ENCODE data around the gene ZNF200.
"Not testable (repeated sequence)": the region's sequence is repeated elsewhere in the genome, so short reads cannot be mapped to it uniquely, and the experiment has no call there.

The ZNF200 gene

DNA sequence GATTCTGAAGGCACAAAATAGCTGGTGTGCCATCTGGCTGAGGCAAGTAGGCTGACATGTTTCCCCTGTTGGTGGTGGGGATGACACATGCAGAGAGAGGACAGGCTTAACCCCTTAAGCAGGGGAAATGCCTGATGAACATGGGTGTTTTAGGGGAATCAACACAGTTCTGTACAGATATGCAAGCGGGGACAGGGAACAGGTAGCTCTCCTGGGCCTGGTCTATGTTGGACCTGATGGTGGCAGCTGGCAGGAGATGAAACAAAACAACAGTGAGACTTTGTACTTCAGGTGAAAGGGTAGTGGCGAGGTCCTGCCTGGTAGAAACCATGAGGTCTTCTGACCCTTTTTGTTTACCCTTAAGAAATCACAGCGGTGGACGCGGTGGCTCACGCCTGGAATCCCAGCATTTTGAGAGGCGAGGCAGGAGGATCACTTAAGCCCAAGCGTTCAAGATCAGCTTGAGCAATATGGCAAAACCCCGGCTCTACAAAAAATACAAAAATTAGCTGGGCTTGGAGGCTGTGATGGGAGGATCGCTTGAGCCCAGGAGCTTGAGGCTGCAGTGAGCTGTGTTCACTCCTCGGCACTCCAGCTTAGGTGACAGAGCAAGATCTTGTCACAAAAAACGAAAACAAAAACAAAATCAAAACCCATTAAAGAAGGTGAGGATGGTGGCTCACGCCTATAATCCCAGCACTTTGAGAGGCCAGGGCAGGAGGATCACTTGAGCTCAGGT, 36.5 kb downstream of the ZNF200 start:
- no peak for DNase-seq

GRCh38 chr16:3197694-3198333, 37.1 kb downstream of the ZNF200 start:
- DNase-seq, result not testable (repeated sequence)

- no peak for DNase-seq
Measured at GRCh38 chr16:3195975-3196374, 39.0 kb downstream of the ZNF200 start.

DNA sequence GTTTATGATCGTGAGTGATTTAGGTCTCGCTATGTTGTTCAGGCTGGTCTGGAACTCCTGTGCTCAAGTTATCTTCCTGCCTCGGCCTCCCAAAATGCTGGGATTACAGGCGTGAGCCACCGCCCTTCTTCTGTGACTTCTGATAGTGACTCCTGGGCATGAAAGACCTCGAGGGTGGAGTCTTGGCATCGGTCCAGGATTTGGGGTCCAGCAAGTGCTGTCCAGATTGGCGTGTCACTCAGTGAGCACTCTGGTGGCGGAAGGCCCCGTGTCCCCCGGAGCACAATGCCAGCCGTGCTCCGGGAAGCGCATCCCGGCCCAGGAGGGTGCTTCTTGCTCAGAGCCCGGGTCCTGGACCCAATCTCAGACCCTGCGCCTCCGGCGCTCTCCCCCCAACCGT, 40.2 kb downstream of the ZNF200 start:
- DNase-seq, result no peak

DNA sequence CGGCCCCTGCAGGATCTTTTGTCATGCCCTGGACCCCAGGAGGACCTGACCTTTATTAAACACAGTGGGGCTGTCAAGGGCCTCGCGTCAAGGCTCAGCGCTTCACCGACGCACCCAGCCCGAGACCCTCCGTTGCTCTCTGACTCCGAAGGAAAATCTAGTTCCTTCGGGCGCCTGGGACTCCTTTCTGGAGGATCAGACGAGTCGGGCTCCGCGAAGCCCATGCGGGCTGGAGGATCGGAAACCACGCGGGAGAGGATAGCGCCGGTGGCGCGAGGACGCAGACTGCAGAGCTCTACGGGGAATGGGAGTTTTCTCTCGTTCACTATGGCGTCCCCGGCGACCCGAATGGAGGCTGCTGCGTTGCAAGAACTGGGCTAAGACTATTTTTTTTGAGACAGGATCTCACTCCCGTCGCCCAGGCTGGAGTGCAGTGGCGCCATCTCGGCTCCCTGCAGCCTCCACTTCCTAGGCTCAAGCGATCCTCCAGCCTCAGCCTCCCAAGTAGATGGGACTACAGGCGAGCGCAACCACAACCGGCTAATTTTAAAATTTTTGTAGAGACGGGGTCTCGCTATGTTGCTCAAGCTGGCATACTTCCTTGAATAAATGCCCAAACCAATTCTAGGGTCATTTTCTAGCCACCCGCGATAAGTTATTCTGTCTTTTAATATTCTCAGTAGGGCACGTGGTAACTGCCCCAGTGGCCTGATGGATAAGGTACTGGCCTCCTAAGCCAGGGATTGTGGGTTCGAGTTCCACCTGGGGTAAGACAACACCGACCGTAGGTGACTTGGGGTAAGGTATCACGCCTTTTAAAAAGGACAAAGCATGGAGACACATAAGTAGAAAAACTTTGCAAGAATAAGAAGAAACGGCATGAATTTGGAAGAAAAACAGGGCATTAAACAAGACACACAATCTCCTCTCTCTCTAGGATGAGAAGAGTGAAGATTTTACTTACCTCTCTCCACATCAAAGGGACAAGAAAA, 41.4 kb downstream of the ZNF200 start:
- DNase-seq, result no peak

- no peak for DNase-seq
Measured at GRCh38 chr16:3192476-3193019, 42.4 kb downstream of the ZNF200 start.

- peak in 1 of 5 experiments; percentile 44 for DNase-seq
Measured at GRCh38 chr16:3190949-3191353, 44.0 kb downstream of the ZNF200 start.

DNA sequence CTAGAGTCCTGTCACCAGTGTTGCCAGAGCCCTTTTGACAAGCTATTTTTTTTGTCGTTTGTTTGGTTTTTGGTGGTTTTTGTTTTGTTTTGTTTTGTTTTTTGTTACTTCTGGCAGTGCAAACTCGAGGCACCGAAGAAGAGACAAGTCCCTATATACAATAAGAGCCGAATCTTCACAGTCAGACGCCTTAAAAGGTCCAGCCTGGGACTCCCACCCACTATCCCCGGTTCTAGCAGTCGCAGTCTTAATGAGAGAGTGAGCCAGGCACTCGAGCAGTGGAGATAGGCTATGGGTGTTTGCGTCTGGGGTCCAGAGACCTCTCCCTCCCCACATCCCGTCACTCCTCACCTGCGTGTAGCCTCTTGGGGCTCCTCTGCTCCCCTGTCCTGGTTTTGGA, 45.1 kb downstream of the ZNF200 start:
- no peak for DNase-seq

GRCh38 chr16:3188925-3189825, 45.8 kb downstream of the ZNF200 start:
- peak in 1 of 5 experiments; percentile 46 for DNase-seq

- no peak for DNase-seq
Measured at GRCh38 chr16:3188675-3188924, 46.4 kb downstream of the ZNF200 start.

DNA sequence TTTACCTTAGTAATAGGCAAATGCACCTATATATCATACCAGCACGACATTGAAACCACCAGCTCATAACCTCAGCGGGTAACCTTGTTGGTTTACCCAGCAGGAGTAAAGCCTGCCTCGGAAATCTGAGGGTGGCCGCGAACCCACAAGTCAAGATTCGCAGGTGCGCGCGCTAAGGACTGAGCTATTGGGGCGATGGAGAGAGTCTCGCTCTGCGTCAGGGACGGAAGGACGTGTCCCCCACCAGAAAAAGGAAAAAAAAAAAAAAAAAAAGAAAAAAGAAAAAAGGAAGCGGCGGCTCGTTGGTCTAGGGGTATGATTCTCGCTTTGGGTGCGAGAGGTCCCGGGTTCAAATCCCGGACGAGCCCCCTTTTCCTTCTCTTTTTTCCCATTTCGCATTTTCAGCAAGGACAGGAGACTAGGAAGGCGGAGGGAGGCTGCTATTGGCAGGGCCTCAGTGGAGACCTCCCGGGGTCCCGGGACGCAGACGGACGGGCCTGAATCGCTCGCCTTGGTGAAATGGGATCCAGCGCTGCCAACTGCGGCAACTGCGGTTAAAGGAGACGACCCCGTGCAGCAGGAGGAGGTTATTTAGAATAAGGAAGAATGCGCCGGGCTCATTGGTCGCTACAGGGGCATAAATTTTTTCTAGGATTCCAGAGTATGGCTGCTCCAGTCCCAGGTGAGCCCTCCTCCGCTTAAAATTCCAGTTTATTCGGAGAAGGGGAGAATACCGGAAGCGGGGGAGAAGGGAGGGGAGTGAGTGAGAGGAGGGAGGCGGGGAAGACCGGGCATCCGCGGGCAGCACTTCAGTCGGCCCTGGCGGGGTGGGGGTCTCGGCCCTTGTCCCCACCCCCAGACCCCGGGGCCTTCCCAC, 46.9 kb downstream of the ZNF200 start, which contains the start of gene OR1F1:
Gene OR1F1 (plus strand): TSS at position 407 of the 877 bp plus-strand sequence.
- peak in 4 of 5 experiments; percentile 42 to 91 (median 58) for DNase-seq

- DNase-seq, result no peak
Measured at GRCh38 chr16:3186946-3187690, 47.8 kb downstream of the ZNF200 start.

DNA sequence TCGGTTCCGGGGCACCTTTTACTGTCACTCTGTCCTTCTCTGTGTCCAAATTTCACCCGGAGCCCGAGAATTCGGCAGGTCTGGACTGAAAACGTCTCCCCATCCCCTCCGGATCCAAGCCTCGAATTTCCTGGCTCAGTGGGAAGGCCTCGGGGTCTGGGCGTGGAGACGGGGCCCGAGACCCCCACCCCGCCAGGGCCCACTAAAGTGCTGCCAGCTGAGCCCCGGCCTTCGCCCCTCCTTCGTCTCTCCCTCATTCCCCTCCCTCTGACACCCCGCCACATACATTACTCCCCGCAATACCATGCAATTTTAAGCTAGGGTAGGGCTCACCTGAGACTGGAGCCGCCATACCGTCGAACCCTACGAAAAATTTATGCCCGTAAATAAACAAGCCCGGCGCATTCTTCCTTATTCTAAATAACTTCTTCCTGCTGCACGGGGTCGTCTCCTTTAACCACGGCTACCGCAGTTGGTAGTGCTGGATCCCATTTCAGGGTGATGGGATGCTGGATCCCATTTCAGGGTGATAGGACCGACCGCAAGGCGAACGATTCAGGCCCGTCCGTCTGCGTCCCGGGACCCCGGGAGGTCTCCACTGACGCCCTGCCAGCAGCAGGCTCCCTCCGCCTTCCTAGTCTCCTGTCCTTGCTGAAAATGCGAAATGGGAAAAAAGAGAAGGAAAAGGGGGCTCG, 51.4 kb downstream of the ZNF200 start:
- no peak for DNase-seq

DNA sequence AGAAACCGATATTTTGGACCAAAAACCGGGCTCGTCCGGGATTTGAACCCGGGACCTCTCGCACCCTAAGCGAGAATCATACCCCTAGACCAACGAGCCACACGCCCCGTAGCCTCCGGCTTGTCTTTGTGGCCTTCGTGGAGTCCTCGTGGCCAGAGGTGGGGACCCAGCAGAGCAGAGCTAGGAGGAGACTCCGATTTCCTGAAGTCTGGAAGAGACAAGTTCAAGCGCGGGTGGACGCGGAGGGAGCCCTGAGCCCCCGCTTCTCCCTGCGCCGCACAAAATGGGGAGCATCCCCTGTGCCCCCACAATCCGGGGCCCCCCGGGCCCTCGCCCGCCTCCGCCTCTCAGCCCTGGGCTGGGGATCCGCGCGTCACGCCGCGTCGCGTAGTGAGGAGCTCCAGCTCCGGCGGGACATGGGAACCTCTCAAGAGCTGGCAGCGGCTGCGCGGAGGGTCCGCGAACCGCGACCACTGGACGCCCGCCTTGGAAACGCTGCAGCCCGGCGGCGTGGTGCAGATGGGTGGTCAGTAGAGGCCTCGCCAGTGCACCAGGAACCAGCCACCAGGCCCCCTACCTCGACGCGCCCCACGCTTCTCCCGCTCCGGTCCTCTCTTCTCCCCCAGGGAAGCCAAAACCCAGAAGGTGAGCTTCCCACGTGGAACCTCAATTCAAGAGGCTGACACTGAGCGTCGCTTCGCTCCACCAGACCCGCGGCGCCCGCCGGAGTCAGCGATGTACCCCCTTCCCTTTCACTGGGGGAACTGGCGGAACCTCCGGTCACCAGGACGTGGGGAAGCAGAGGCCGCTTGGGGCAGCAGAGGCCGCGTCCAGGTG, 52.1 kb downstream of the ZNF200 start:
- no peak for DNase-seq

GRCh38 chr16:3182293-3182607, 52.7 kb downstream of the ZNF200 start:
- not testable (repeated sequence) for DNase-seq

- DNase-seq, result no peak
Measured at GRCh38 chr16:3180445-3180878, 54.5 kb downstream of the ZNF200 start.

DNA sequence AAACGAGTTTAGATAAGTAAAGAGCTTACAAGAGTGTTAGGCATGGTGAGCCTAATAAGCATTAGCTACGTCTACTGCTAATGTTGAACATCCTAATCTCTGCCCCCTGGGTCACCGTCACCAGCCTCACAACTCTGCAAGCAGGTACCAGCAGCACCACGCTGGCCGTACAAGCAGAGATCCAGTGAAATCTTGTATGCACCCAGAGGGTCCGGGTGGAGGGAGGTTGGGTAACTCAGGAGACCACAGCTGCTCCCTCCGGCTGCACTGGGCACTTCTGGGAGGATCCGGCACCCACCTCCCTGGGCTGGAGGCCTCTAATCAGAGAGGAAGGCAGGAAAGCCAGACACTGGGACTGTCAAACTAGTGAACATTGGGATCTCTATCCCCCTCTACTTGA, 55.3 kb downstream of the ZNF200 start:
- DNase-seq, result no peak

All from T-helper 2 cell (primary cell).